SH-SY5Y (cell line): ENCODE data around the gene BMPR1B.

Experiments used
- GATA2 ChIP-seq: IDR thresholded peaks from 2 replicates; pipeline ENCODE4 v1.6.1; 2011; ENCODE audit warnings: mild to moderate bottlenecking, low read depth, low read length
- GATA3 ChIP-seq: IDR thresholded peaks from 2 replicates; pipeline ENCODE4 v1.6.1; 2011; ENCODE audit warnings: low read depth, mild to moderate bottlenecking, low read length, moderate library complexity

DNA sequence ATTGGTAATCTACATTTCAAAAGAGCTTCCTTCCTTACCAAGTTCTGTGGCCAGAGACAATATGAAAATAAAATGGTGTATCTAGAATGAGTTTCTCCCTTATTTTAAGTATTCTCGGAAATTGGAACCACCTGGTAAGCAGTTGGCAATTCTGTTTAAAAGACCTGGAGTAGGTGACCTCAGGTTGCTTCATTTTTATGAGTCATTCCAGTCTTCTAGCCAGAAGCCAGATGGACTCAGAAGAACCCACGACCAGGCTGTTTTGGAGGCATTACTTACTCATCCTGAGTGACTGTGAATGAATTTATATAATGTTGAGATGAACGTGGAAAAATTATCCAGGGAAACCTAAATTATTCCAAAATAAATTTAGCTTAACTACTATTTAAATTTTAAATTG is 9.1 kb downstream of the BMPR1B start:
- TF ChIP-seq GATA2 = no peak
- no peak for TF ChIP-seq GATA3
